DND-41 (cell line): ENCODE results near the gene GPC1.

Source experiments
- ATAC-seq: fragments of 200-7000 bp; cut with Tn5 transposase; 3 replicates; pipeline ENCODE4 v1.9.1; 2021; ENCODE audit warnings: low read depth; ENCODE audit not compliant: insufficient read depth
- DNase-seq: peaks from one replicate; pipeline ENCODE4 v3.0.0-alpha.2; 2020
- H2AFZ ChIP-seq: 2 replicates; pipeline ENCODE4 v1.6.0; 2012; ENCODE audit warnings: low read depth, low read length
- H3K27ac ChIP-seq: 2 replicates; pipeline ENCODE4 v1.5.1; 2012; ENCODE audit warnings: low read length, inconsistent platforms
- H3K27me3 ChIP-seq: fragments of 200-600 bp; sonication (generic); 2 replicates; pipeline ENCODE4 v1.6.0; 2012; ENCODE audit warnings: low read length, mild to moderate bottlenecking, inconsistent platforms; ENCODE audit not compliant: insufficient read depth, poor library complexity
- H3K36me3 ChIP-seq: 2 replicates; pipeline ENCODE4 v1.5.1; 2012; ENCODE audit warnings: low read length, inconsistent platforms; ENCODE audit not compliant: insufficient read depth
- H3K4me1 ChIP-seq: 2 replicates; pipeline ENCODE4 v1.5.1; 2012; ENCODE audit warnings: mild to moderate bottlenecking, low read length; ENCODE audit not compliant: insufficient read depth
- H3K4me2 ChIP-seq: 2 replicates; pipeline ENCODE4 v1.6.0; 2012; ENCODE audit warnings: mild to moderate bottlenecking, moderate library complexity, low read length, inconsistent platforms; ENCODE audit not compliant: insufficient read depth
- H3K4me3 ChIP-seq, 2 experiments: fragments of 200-600 bp in 1 of 2; shearing (Covaris generic) in 1 of 2; 2 replicates each; pipeline ENCODE4 v1.5.1; 2012 to 2016; ENCODE audit warnings: inconsistent platforms in 2 of 2, low read length in 2 of 2, mild to moderate bottlenecking in 2 of 2, low read depth in 1 of 2, moderate library complexity in 1 of 2
- H3K79me2 ChIP-seq: 2 replicates; pipeline ENCODE4 v1.6.0; 2012; ENCODE audit warnings: low read length, inconsistent platforms; ENCODE audit not compliant: insufficient read depth
- H3K9ac ChIP-seq: 2 replicates; pipeline ENCODE4 v1.6.0; 2012; ENCODE audit warnings: low read depth, mild to moderate bottlenecking, inconsistent platforms, low read length, moderate library complexity
- H3K9me3 ChIP-seq: 2 replicates; pipeline ENCODE4 v1.5.1; 2012; ENCODE audit warnings: low read length, moderate library complexity, mild to moderate bottlenecking, inconsistent platforms; ENCODE audit not compliant: insufficient read depth, severe bottlenecking
- H4K20me1 ChIP-seq: 2 replicates; pipeline ENCODE4 v1.6.0; 2012; ENCODE audit warnings: low read length; ENCODE audit not compliant: insufficient read depth
- CTCF ChIP-seq: IDR thresholded peaks from 2 replicates; pipeline ENCODE4 v1.5.1; 2012; ENCODE audit warnings: borderline replicate concordance, low read length, moderate library complexity, mild to moderate bottlenecking; ENCODE audit not compliant: poor library complexity, severe bottlenecking; ENCODE audit errors: extremely low read depth
- EZH2 ChIP-seq: IDR thresholded peaks from 3 replicates; pipeline ENCODE4 v1.6.1; 2012; ENCODE audit warnings: borderline replicate concordance, low read depth, mild to moderate bottlenecking, moderate library complexity, low read length, inconsistent platforms; ENCODE audit not compliant: severe bottlenecking

Gene GPC1

GRCh38 chr2:240392948-240393830 is 42.3 kb upstream of the GPC1 start:
- Histone ChIP-seq H3K36me3 (no peaks in the 10 kb centered on the region), H3K79me2 (no peaks in the 10 kb centered on the region), H4K20me1 (no peaks in the 10 kb centered on the region), H3K4me1 (peaks cover 18% of the 10 kb centered on the region), H3K4me3 (no peak overlapping the region), H3K9me3 (no peaks in the 10 kb centered on the region), H3K4me2 (no peak overlapping the region), H3K27me3 (no peaks in the 10 kb centered on the region), H3K27ac (no peak overlapping the region), H3K9ac (no peak overlapping the region), H2AFZ (no peak overlapping the region)
- ATAC-seq (no peak), DNase-seq (no peak)
- TF ChIP-seq EZH2 (no peak), CTCF (no peak)

- no peak overlapping the region for H3K27ac ChIP-seq
- H4K20me1 ChIP-seq = no peaks in the 10 kb centered on the region
- no peaks in the 10 kb centered on the region for H3K9me3 ChIP-seq
- H3K79me2 ChIP-seq = no peaks in the 10 kb centered on the region
- no peak overlapping the region for H3K9ac ChIP-seq
- H3K27me3 ChIP-seq = no peaks in the 10 kb centered on the region
- H3K36me3 ChIP-seq = no peaks in the 10 kb centered on the region
- no peak overlapping the region for H3K4me3 ChIP-seq
- no peak overlapping the region for H3K4me2 ChIP-seq
- DNase-seq (no peak), ATAC-seq (no peak)
- H3K4me1 ChIP-seq = peaks cover 18% of the 10 kb centered on the region
- TF ChIP-seq CTCF (no peak), EZH2 (no peak)
- no peak overlapping the region for H2AFZ ChIP-seq
These were observed 41.5 kb upstream of the GPC1 start for GRCh38 chr2:240393831-240394410.

GRCh38 chr2:240394549-240394948 is 40.9 kb upstream of the GPC1 start:
- ATAC-seq = no peak
- H3K4me2 ChIP-seq = no peak overlapping the region
- no peak for TF ChIP-seq EZH2
- TF ChIP-seq CTCF = no peak

More at GRCh38 chr2:240394549-240394948, 40.9 kb upstream of the GPC1 start:
- no peaks in the 10 kb centered on the region for H3K79me2 ChIP-seq
- no peak for DNase-seq
- no peak overlapping the region for H2AFZ ChIP-seq
- no peak overlapping the region for H3K27ac ChIP-seq
- H3K36me3 ChIP-seq = no peaks in the 10 kb centered on the region
- no peaks in the 10 kb centered on the region for H4K20me1 ChIP-seq
- H3K9me3 ChIP-seq = no peaks in the 10 kb centered on the region
- H3K4me1 ChIP-seq = peaks cover 17% of the 10 kb centered on the region
- no peak overlapping the region for H3K9ac ChIP-seq
- no peaks in the 10 kb centered on the region for H3K27me3 ChIP-seq
- no peak overlapping the region for H3K4me3 ChIP-seq
